CD14-positive monocyte (primary cell): ENCODE data around the gene ZNF280C. TPM values are rescaled to one million over a fixed set of nuclear protein-coding genes. Genes with fewer than 3 reads are reported as not detected.

Source experiments
- DNase-seq, 3 donors: peaks; one replicate each; pipeline ENCODE4 v3.0.0-alpha.2; 2011 to 2022
- H2AFZ ChIP-seq: 2 replicates; pipeline ENCODE4 v1.6.0; 2012; ENCODE audit warnings: mild to moderate bottlenecking, low read depth, low read length, inconsistent platforms; ENCODE audit not compliant: insufficient read depth, poor library complexity, severe bottlenecking
- H3K27ac ChIP-seq, 2 donors: 1 replicate in 1 of 2; 2 replicates in 1 of 2; pipeline ENCODE4 v1.5.1; 2012 to 2013; ENCODE audit warnings: low read length in 2 of 2, control low read depth in 1 of 2, inconsistent platforms in 1 of 2, low read depth in 1 of 2, mild to moderate bottlenecking in 1 of 2
- H3K27me3 ChIP-seq, 2 donors: one replicate each; pipeline versions ENCODE4 v1.6.0 to v1.6.1; 2011 to 2013; ENCODE audit warnings: low read length in 2 of 2; ENCODE audit not compliant: control insufficient read depth in 2 of 2, insufficient read depth in 2 of 2
- H3K36me3 ChIP-seq, 2 donors: replicated peaks in 1 of 2; 1 replicate in 1 of 2; 2 replicates in 1 of 2; pipeline versions ENCODE4 v1.5.1 to v1.6.1; 2012 to 2013; ENCODE audit warnings: low read length in 2 of 2, control low read depth in 1 of 2, inconsistent platforms in 1 of 2, mild to moderate bottlenecking in 1 of 2; ENCODE audit not compliant: insufficient read depth in 2 of 2, control insufficient read depth in 1 of 2
- H3K4me1 ChIP-seq, 2 donors: 1 replicate in 1 of 2; 2 replicates in 1 of 2; pipeline versions ENCODE4 v1.5.1 to v1.6.1; 2012 to 2013; ENCODE audit warnings: low read length in 2 of 2, control low read depth in 1 of 2, inconsistent platforms in 1 of 2, mild to moderate bottlenecking in 1 of 2, moderate library complexity in 1 of 2; ENCODE audit not compliant: insufficient read depth in 2 of 2, control insufficient read depth in 1 of 2
- H3K4me2 ChIP-seq: replicated peaks from 2 replicates; pipeline ENCODE3; 2012; ENCODE audit warnings: low read length, moderate library complexity, mild to moderate bottlenecking; ENCODE audit not compliant: poor library complexity, severe bottlenecking; ENCODE audit errors: extremely low read depth
- H3K4me3 ChIP-seq, 3 experiments: fragments of 200-600 bp in 1 of 3; sonication (generic) in 1 of 3; replicated peaks in 1 of 3; 1 replicate in 2 of 3; 2 replicates in 1 of 3; pipeline ENCODE4 v1.5.1; 2011 to 2013; ENCODE audit warnings: low read length in 3 of 3, mild to moderate bottlenecking in 3 of 3, control low read depth in 2 of 3, low read depth in 2 of 3, inconsistent platforms in 1 of 3, moderate library complexity in 1 of 3
- H3K79me2 ChIP-seq: 2 replicates; pipeline ENCODE4 v1.6.0; 2012; ENCODE audit warnings: mild to moderate bottlenecking, control low read depth, inconsistent platforms, low read length, moderate library complexity; ENCODE audit not compliant: insufficient read depth
- H3K9ac ChIP-seq: 2 replicates; pipeline ENCODE4 v1.6.0; 2017; ENCODE audit warnings: low read length, mild to moderate bottlenecking; ENCODE audit not compliant: insufficient read depth, poor library complexity, severe bottlenecking
- H3K9me3 ChIP-seq, 2 donors: replicated peaks in 1 of 2; 1 replicate in 1 of 2; 2 replicates in 1 of 2; pipeline versions ENCODE4 v1.5.1 to v1.6.1; 2012 to 2013; ENCODE audit warnings: low read length in 2 of 2, control low read depth in 1 of 2; ENCODE audit not compliant: control insufficient read depth in 1 of 2, insufficient read depth in 1 of 2
- H4K20me1 ChIP-seq: 2 replicates; pipeline ENCODE4 v1.6.0; 2012; ENCODE audit warnings: mild to moderate bottlenecking, low read length, control low read depth, moderate library complexity; ENCODE audit not compliant: insufficient read depth
- H3K27ac Mint-ChIP-seq, 7 donors: one replicate each; pipeline ENCODE4 v1.8.0; 2020; ENCODE audit warnings: mild to moderate bottlenecking in 7 of 7, mixed read lengths in 7 of 7, moderate library complexity in 6 of 7, inconsistent platforms in 2 of 7
- H3K27me3 Mint-ChIP-seq, 3 donors: one replicate each; pipeline ENCODE4 v1.8.0; 2021 to 2022; ENCODE audit warnings: low read depth in 3 of 3, mild to moderate bottlenecking in 3 of 3, mixed read lengths in 3 of 3, moderate library complexity in 3 of 3, inconsistent platforms in 1 of 3
- H3K36me3 Mint-ChIP-seq, 2 donors: one replicate each; pipeline ENCODE4 v1.8.0; 2020; ENCODE audit warnings: mixed read lengths in 2 of 2, inconsistent platforms in 1 of 2, mild to moderate bottlenecking in 1 of 2
- H3K4me1 Mint-ChIP-seq: one replicate; pipeline ENCODE4 v1.8.0; 2020; ENCODE audit warnings: mild to moderate bottlenecking, mixed read lengths
- H3K4me3 Mint-ChIP-seq, 2 donors: one replicate each; pipeline ENCODE4 v1.8.0; 2020; ENCODE audit warnings: mild to moderate bottlenecking in 2 of 2, mixed read lengths in 2 of 2, moderate library complexity in 1 of 2
- H3K9me3 Mint-ChIP-seq, 7 donors: one replicate each; pipeline ENCODE4 v1.8.0; 2020 to 2022; ENCODE audit warnings: mixed read lengths in 7 of 7, mild to moderate bottlenecking in 6 of 7, moderate library complexity in 6 of 7, inconsistent platforms in 2 of 7
- CTCF ChIP-seq: fragments of 200-600 bp; IDR thresholded peaks from one replicate; pipeline ENCODE4 v1.8.0; 2022; ENCODE audit warnings: antibody characterized with exemption, mild to moderate bottlenecking
- WGBS: methylation state at CpG from one replicate; pipeline ENCODE4 v1.1.5; 2013; ENCODE audit warnings: missing lambda C conversion rate; ENCODE audit not compliant: insufficient coverage; 5-methylcytosine and 5-hydroxymethylcytosine counted together
- intact Hi-C, 2 donors: fragments of 100-400 bp; cut with micrococcal nuclease; formaldehyde crosslinking; loops; one replicate each; pipeline versions ENCODE4 v1.15.0 to v1.15.1; 2023
- polyA plus RNA-seq, 3 donors: library from polyadenylated mRNA; depleted of rRNA in 1 of 3; unstranded in 2 of 3; stranded (reverse) in 1 of 3; fragments of 300-500 nt in 2 of 3; fragments of >200 nt in 1 of 3; fragmentation: Illumina TruSeq in 2 of 3; gene quantifications; 1 replicate in 2 of 3; 2 replicates in 1 of 3; pipeline ENCODE4 v1.2.3, GENCODE V29; 2012 to 2021

The ZNF280C gene
- polyA plus RNA-seq, 3 donors = 0.66 to 1.8 (median 1.3) TPM

- peaks cover 2 to 8% (median 5%) of the 10 kb centered on the region in 3 donors for H3K27me3 Mint-ChIP-seq
- no peaks in the 10 kb centered on the region for H3K79me2 ChIP-seq
- no peak overlapping the region for H3K27ac ChIP-seq
- peaks cover 0 to 4% (median under 1%) of the 10 kb centered on the region in 7 donors for H3K9me3 Mint-ChIP-seq
- no peak overlapping the region for H3K4me3 Mint-ChIP-seq
- H4K20me1 ChIP-seq = no peaks in the 10 kb centered on the region
- WGBS = no CpG with 5 or more reads among the region's 2 CpGs
- H3K4me2 ChIP-seq = no peak overlapping the region
- H3K4me3 ChIP-seq = no peak overlapping the region
- no peak for DNase-seq
- no peaks in the 10 kb centered on the region for H3K4me1 Mint-ChIP-seq
- no peaks in the 10 kb centered on the region for H3K27me3 ChIP-seq
- H3K9ac ChIP-seq = no peak overlapping the region
- TF ChIP-seq CTCF = no peak
- no peaks in the 10 kb centered on the region for H3K36me3 ChIP-seq
- H3K4me1 ChIP-seq = no peaks in the 10 kb centered on the region
- H3K36me3 Mint-ChIP-seq = no peaks in the 10 kb centered on the region
- peaks cover 0 to 3% of the 10 kb centered on the region in 2 donors for H3K9me3 ChIP-seq
- H2AFZ ChIP-seq = no peak overlapping the region
- H3K27ac Mint-ChIP-seq = no peak overlapping the region
- intact Hi-C loops = no loop called here
These were observed 28.0 kb upstream of the ZNF280C start for GRCh38 chrX:130296743-130297142.

- 100% methylated on average over 1 of the region's 3 CpGs for WGBS
- Histone ChIP-seq H4K20me1 (no peaks in the 10 kb centered on the region), H3K36me3 (no peaks in the 10 kb centered on the region), H3K27ac (no peak overlapping the region), H2AFZ (no peak overlapping the region), H3K9ac (no peak overlapping the region), H3K79me2 (no peaks in the 10 kb centered on the region), H3K4me3 (no peak overlapping the region), H3K4me2 (no peak overlapping the region), H3K27me3 (no peaks in the 10 kb centered on the region), H3K4me1 (no peaks in the 10 kb centered on the region), H3K9me3 (peaks cover 2 to 8% of the 10 kb centered on the region in 2 donors)
- H3K4me1 Mint-ChIP-seq = no peaks in the 10 kb centered on the region
- H3K9me3 Mint-ChIP-seq = peaks cover 0 to 7% (median 5%) of the 10 kb centered on the region in 7 donors
- DNase-seq = no peak
- H3K27me3 Mint-ChIP-seq = peaks cover 2 to 8% (median 5%) of the 10 kb centered on the region in 3 donors
- intact Hi-C loops = no loop called here
- no peak overlapping the region for H3K27ac Mint-ChIP-seq
- H3K4me3 Mint-ChIP-seq = no peak overlapping the region
- TF ChIP-seq CTCF = no peak
- H3K36me3 Mint-ChIP-seq = no peaks in the 10 kb centered on the region
These were observed 27.6 kb upstream of the ZNF280C start for GRCh38 chrX:130296297-130296678.
